HUDEP-2 (cell line): ENCODE results near the gene EOLA1.
"Not testable (repeated sequence)": the region's sequence is repeated elsewhere in the genome, so short reads cannot be mapped to it uniquely, and the experiment has no call there.

Experiments used
- DNase-seq, 76 experiments: peaks; one replicate each; lab custom pipeline; 2025; ENCODE audit not compliant: unreplicated experiment in 76 of 76; lab: John Stamatoyannopoulos, UW

The EOLA1 gene

GRCh38 chrX:149512225-149512885 is 28.5 kb upstream of the EOLA1 start:
- peak in 45 of 76 experiments; percentile 1 to 60 (median 13) for DNase-seq

- no peak for DNase-seq
Measured at GRCh38 chrX:149513825-149514428, 26.9 kb upstream of the EOLA1 start.

GRCh38 chrX:149515954-149516602 is 24.7 kb upstream of the EOLA1 start:
- no peak for DNase-seq

- no peak for DNase-seq
Measured at GRCh38 chrX:149516604-149517003, 24.2 kb upstream of the EOLA1 start.

- DNase-seq: no peak
Measured at GRCh38 chrX:149517308-149517707, 23.5 kb upstream of the EOLA1 start.

GRCh38 chrX:149518236-149518635 is 22.6 kb upstream of the EOLA1 start:
- no peak for DNase-seq

- DNase-seq: peak in 2 of 76 experiments; percentile 1 to 8
Measured at GRCh38 chrX:149520636-149521277, 20.1 kb upstream of the EOLA1 start.

- no peak for DNase-seq
Measured at GRCh38 chrX:149521438-149521837, 19.4 kb upstream of the EOLA1 start.

GRCh38 chrX:149522916-149523315 is 17.9 kb upstream of the EOLA1 start:
- DNase-seq: no peak

GRCh38 chrX:149525389-149525788 is 15.4 kb upstream of the EOLA1 start:
- DNase-seq: peak in 50 of 76 experiments; percentile 0 to 58 (median 24)

GRCh38 chrX:149525903-149526302 is 14.9 kb upstream of the EOLA1 start:
- DNase-seq: not testable (repeated sequence)

GRCh38 chrX:149526318-149527033 is 14.3 kb upstream of the EOLA1 start:
- DNase-seq: not testable (repeated sequence)

GRCh38 chrX:149527705-149528104 is 13.1 kb upstream of the EOLA1 start:
- peak in 17 of 76 experiments; percentile 0 to 39 (median 13) for DNase-seq

GRCh38 chrX:149528381-149528780 is 12.4 kb upstream of the EOLA1 start:
- DNase-seq: no peak

- DNase-seq: no peak
Measured at GRCh38 chrX:149531599-149531998, 9.2 kb upstream of the EOLA1 start.

GRCh38 chrX:149532868-149533267 is 7.9 kb upstream of the EOLA1 start:
- DNase-seq: not testable (repeated sequence)

GRCh38 chrX:149533999-149534398 is 6.8 kb upstream of the EOLA1 start:
- DNase-seq: not testable (repeated sequence)

- not testable (repeated sequence) for DNase-seq
Measured at GRCh38 chrX:149534926-149535602, 5.7 kb upstream of the EOLA1 start.

GRCh38 chrX:149537474-149537873 is 3.3 kb upstream of the EOLA1 start:
- DNase-seq: not testable (repeated sequence)
